Colonic mucosa (tissue), 4 donors: ENCODE data around the gene MANEA. TPM values are rescaled to one million over a fixed set of nuclear protein-coding genes. Genes with fewer than 3 reads are reported as not detected.

Source experiments
- DNase-seq: peaks from one replicate; pipeline ENCODE4 v3.0.0-alpha.2; 2020
- H3K27ac ChIP-seq: fragments of 200-600 bp; one replicate; pipeline ENCODE4 v1.8.0; 2021
- H3K27me3 ChIP-seq: fragments of 200-600 bp; one replicate; pipeline ENCODE4 v1.8.0; 2021
- H3K36me3 ChIP-seq: fragments of 200-600 bp; one replicate; pipeline ENCODE4 v1.8.0; 2021
- H3K4me1 ChIP-seq: fragments of 200-600 bp; one replicate; pipeline ENCODE4 v1.8.0; 2021; ENCODE audit warnings: mild to moderate bottlenecking
- H3K4me3 ChIP-seq: fragments of 200-600 bp; one replicate; pipeline ENCODE4 v1.8.0; 2021
- H3K9ac ChIP-seq, 2 donors: one replicate each; pipeline ENCODE4 v1.7.0; 2013; ENCODE audit warnings: control low read depth in 2 of 2, low read depth in 2 of 2, low read length in 2 of 2
- H3K9me3 ChIP-seq: fragments of 200-600 bp; one replicate; pipeline ENCODE4 v1.8.0; 2021
- intact Hi-C: fragments of 100-400 bp; cut with DNase I; formaldehyde crosslinking; loops from one replicate; pipeline ENCODE4 v1.14.1; 2022
- total RNA-seq, 2 donors: library from RNA; stranded (reverse); fragmentation: NEBNext Ultra II Directional in 1 of 2; extraction: Animal tissue kit (Norgen Biotek cat#: 25700) in 1 of 2; gene quantifications; one replicate each; pipeline ENCODE4 v1.2.1, GENCODE V29; 2021
- TF ChIP-seq, protein P1 (sequence below): fragments of 200-600 bp; IDR thresholded peaks from one replicate; pipeline ENCODE4 v1.8.0; 2022; ENCODE audit warnings: antibody characterized with exemption, mild to moderate bottlenecking
- donor health status: healthy.
- donor health status: DM: no; HTN: no; CAD: no.
- donor health status: DM: no; HTN: no; CAD: no.

Gene MANEA
- total RNA-seq, 2 donors from 2014 or later, result 4.9 to 7.5 TPM

DNA sequence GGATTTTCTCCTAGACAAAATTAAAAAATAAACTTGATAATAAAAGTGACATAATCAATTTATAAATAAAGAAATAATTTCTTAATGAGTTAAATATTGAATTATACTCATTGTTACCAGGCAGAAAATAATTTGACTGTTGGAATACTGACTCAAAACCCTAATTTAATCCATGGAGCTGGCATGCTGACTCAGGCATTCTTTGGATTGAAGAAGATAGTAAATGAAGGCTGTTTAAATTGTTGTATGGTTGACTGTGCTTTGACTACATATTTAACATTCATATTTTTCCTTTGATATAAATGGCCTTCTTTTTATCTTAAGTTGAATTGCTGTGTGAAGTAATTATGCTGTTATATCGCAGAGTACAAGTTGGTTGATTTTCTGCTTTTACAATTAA, 11.7 kb downstream of the MANEA start:
- Histone ChIP-seq H3K4me3 (no peak overlapping the region), H3K4me1 (no peaks in the 10 kb centered on the region), H3K9me3 (no peaks in the 10 kb centered on the region), H3K27me3 (no peaks in the 10 kb centered on the region), H3K9ac (no peak overlapping the region), H3K27ac (no peak overlapping the region), H3K36me3 (no peaks in the 10 kb centered on the region)
- TF ChIP-seq, protein P1, sequence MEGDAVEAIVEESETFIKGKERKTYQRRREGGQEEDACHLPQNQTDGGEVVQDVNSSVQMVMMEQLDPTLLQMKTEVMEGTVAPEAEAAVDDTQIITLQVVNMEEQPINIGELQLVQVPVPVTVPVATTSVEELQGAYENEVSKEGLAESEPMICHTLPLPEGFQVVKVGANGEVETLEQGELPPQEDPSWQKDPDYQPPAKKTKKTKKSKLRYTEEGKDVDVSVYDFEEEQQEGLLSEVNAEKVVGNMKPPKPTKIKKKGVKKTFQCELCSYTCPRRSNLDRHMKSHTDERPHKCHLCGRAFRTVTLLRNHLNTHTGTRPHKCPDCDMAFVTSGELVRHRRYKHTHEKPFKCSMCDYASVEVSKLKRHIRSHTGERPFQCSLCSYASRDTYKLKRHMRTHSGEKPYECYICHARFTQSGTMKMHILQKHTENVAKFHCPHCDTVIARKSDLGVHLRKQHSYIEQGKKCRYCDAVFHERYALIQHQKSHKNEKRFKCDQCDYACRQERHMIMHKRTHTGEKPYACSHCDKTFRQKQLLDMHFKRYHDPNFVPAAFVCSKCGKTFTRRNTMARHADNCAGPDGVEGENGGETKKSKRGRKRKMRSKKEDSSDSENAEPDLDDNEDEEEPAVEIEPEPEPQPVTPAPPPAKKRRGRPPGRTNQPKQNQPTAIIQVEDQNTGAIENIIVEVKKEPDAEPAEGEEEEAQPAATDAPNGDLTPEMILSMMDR, result no peak
- DNase-seq, result no peak
- intact Hi-C loops, result no loop called here

DNA sequence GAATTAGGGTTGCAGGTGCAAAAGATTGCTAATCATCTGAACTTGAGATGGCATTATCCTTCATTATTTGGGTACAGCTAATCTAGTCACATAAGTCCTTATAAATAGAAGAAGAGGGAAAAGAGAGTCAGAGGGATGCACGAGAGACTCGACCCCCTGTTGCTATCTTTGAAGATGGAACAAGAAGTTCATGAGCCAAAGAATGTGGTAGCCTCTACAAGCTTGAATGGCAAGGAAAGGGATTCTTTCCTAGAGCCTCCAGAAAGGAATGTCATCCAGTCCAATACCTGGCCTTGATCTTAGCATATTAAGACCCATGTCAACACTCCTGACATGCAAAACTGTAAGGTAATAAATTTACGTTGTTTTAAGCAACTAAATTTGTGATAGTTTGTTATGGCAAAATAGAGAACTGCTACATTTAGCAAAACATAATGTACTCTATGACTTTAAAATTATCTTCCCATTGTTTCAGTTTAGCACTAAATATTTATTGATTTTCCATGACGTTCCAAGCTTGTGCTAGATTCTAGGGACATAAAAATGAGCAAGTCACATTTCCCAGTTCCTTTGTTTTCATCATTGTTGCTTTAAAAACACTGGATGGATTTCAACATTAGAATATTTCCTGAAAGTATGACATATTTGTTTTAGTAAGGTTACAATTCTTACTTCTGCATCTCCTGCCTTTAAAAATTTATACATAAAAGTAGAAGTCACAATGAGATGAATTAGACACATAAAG, 12.7 kb downstream of the MANEA start:
- DNase-seq, result no peak
- no peak overlapping the region for H3K27ac ChIP-seq
- no peak overlapping the region for H3K4me3 ChIP-seq
- no peaks in the 10 kb centered on the region for H3K27me3 ChIP-seq
- no peaks in the 10 kb centered on the region for H3K9me3 ChIP-seq
- TF ChIP-seq, protein P1, result no peak
- no peaks in the 10 kb centered on the region for H3K4me1 ChIP-seq
- no peaks in the 10 kb centered on the region for H3K36me3 ChIP-seq
- intact Hi-C loops, result no loop called here
- H3K9ac ChIP-seq, result no peak overlapping the region

DNA sequence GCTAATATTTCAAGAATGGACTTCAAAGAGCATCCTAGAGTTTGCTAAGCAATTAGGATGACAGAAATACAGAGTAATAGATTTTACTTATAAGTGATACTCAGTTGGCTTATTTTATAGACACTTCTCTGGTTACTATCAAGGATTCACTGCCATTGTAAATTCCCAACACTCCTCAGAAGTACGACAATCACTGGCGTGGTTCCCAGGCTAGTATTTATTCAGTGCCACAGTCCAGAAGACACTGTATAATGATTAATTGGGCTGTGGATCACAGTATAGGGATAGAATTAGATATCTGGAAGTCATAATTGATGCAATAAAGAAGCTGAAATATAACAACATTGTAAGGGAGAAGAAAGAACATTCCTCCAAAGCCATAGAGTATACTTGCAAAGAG, 15.7 kb downstream of the MANEA start:
- DNase-seq, result peak; percentile 22
- Histone ChIP-seq H3K4me1 (no peaks in the 10 kb centered on the region), H3K9me3 (no peaks in the 10 kb centered on the region), H3K4me3 (no peak overlapping the region), H3K27me3 (no peaks in the 10 kb centered on the region), H3K36me3 (no peaks in the 10 kb centered on the region), H3K9ac (no peak overlapping the region), H3K27ac (no peak overlapping the region)
- TF ChIP-seq, protein P1, result no peak
- intact Hi-C loops, result no loop called here

DNA sequence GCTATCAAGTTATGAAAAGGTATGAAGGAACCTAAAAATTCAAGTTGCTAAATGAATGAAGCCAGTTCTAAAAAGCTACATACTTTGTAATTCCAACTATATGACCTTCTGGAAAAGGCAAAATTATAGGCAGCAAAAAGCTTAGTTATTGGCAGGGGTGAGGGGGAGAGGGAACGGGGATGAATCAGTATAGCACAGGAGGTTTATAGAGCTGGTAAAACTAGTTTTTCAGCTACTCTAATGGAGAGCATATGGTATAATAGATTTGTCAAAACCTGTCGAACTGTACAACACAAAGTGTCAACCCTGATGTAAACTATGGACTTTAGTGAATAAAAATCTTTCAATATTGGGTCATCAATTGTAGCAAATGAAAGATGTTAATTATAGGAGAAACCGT, 18.7 kb downstream of the MANEA start:
- intact Hi-C loops, result no loop called here
- DNase-seq, result no peak
- Histone ChIP-seq H3K27ac (no peak overlapping the region), H3K4me3 (no peak overlapping the region), H3K9me3 (no peaks in the 10 kb centered on the region), H3K9ac (no peak overlapping the region), H3K27me3 (no peaks in the 10 kb centered on the region), H3K36me3 (no peaks in the 10 kb centered on the region), H3K4me1 (no peaks in the 10 kb centered on the region)
- TF ChIP-seq, protein P1, result no peak

DNA sequence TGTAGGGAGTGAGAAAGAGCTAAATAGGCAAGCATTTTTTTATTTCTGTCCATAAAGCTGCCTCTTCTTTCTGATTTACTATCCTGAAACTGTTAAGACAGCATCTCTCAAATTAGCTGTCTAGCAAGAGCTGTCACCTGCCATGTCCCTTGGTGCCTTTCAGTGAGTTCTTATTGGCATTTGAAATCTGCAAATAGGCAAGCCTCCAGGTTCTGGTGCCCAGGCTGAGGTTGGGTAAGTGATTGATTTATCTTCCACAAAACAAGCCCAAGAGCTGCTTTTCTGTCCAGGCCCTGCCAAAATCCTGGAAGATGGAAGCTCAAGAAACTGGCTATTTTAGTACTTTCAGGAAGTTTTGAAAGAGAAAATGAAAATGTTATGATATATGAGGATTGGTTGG, 22.4 kb downstream of the MANEA start:
- intact Hi-C loops, result no loop called here
- H3K27ac ChIP-seq, result no peak overlapping the region
- no peaks in the 10 kb centered on the region for H3K36me3 ChIP-seq
- H3K27me3 ChIP-seq, result no peaks in the 10 kb centered on the region
- DNase-seq, result no peak
- H3K4me3 ChIP-seq, result no peak overlapping the region
- no peaks in the 10 kb centered on the region for H3K4me1 ChIP-seq
- H3K9me3 ChIP-seq, result no peaks in the 10 kb centered on the region
- no peak overlapping the region for H3K9ac ChIP-seq
- TF ChIP-seq, protein P1, result no peak
